Endothelial cell of umbilical vein (primary cell): Measurements from ENCODE around the gene TNFRSF8. TPM values are rescaled to one million over a fixed set of nuclear protein-coding genes. Genes with fewer than 3 reads are reported as not detected.

Experiments
- BruUV-seq: library from RNA; stranded (reverse); fragments of 400-500 nt; replicated peaks from 2 replicates; lab custom pipeline; 2021; lab: Mats Ljungman, UMichigan
- CTCF ChIA-PET: fragments of 300-600, 350-600 bp; sonication (Branson Sonifier 250); formaldehyde crosslinking; loops from one replicate; lab custom pipeline; 2021; ENCODE audit warnings: antibody characterized with exemption, inconsistent platforms; lab: Charles Lee
- POLR2A ChIA-PET: fragments of 300-600, 350-600 bp; sonication (Branson Sonifier 250); formaldehyde crosslinking; loops from one replicate; lab custom pipeline; 2021; ENCODE audit warnings: antibody characterized with exemption, inconsistent platforms; lab: Charles Lee
- DNase-seq: peaks from one replicate; pipeline ENCODE4 v3.0.0-alpha.2; 2011; ENCODE audit warnings: low read depth, low spot score
- FAIRE-seq: peaks from 2 replicates; lab custom pipeline; 2011; peaks lifted over from hg19 to GRCh38; lab: Jason Lieb, UNC
- H2AFZ ChIP-seq: 2 replicates; pipeline ENCODE4 v1.6.0; 2012; ENCODE audit warnings: low read depth, low read length, control low read depth, inconsistent platforms
- H3K27ac ChIP-seq: 2 replicates; pipeline ENCODE4 v1.5.1; 2011; ENCODE audit warnings: low read depth, mild to moderate bottlenecking, control low read depth, low read length, moderate library complexity; ENCODE audit not compliant: insufficient read depth
- H3K27me3 ChIP-seq, 2 experiments: 2 replicates each; pipeline versions ENCODE4 v1.6.0 to v1.6.1; 2011; ENCODE audit warnings: low read length in 2 of 2, mixed read lengths in 1 of 2; ENCODE audit not compliant: control insufficient read depth in 2 of 2, insufficient read depth in 2 of 2
- H3K36me3 ChIP-seq, 2 experiments: 2 replicates in 1 of 2; 3 replicates in 1 of 2; pipeline ENCODE4 v1.5.1; 2011; ENCODE audit warnings: low read length in 2 of 2, mild to moderate bottlenecking in 1 of 2, moderate library complexity in 1 of 2; ENCODE audit not compliant: control insufficient read depth in 2 of 2, insufficient read depth in 2 of 2; ENCODE audit errors: extremely low read depth in 1 of 2
- H3K4me1 ChIP-seq: 3 replicates; pipeline ENCODE4 v1.5.1; 2011; ENCODE audit warnings: mild to moderate bottlenecking, low read length; ENCODE audit not compliant: control insufficient read depth, insufficient read depth; ENCODE audit errors: extremely low read depth
- H3K4me2 ChIP-seq: 2 replicates; pipeline ENCODE4 v1.6.1; 2011; ENCODE audit warnings: low read length, control low read depth, mixed read lengths; ENCODE audit not compliant: insufficient read depth
- H3K4me3 ChIP-seq, 3 experiments: fragments of 200-600 bp in 1 of 3; sonication (generic), shearing (Covaris generic) in 1 of 3; replicated peaks in 1 of 3; 2 replicates each; pipeline ENCODE4 v1.5.1; 2011 to 2016; ENCODE audit warnings: control low read depth in 3 of 3, low read length in 3 of 3, mild to moderate bottlenecking in 2 of 3, inconsistent platforms in 1 of 3, low read depth in 1 of 3, moderate library complexity in 1 of 3; ENCODE audit not compliant: insufficient read depth in 1 of 3
- H3K79me2 ChIP-seq: 2 replicates; pipeline ENCODE4 v1.6.0; 2012; ENCODE audit warnings: low read length, inconsistent platforms; ENCODE audit not compliant: control insufficient read depth, insufficient read depth
- H3K9ac ChIP-seq: replicated peaks from 2 replicates; pipeline ENCODE3; 2011; ENCODE audit warnings: low read length, control low read depth; ENCODE audit not compliant: insufficient read depth; ENCODE audit errors: extremely low read depth
- H3K9me1 ChIP-seq: replicated peaks from 3 replicates; pipeline ENCODE4 v1.6.0; 2011; ENCODE audit warnings: mild to moderate bottlenecking, low read length; ENCODE audit not compliant: control insufficient read depth, insufficient read depth; ENCODE audit errors: extremely low read depth
- H3K9me3 ChIP-seq: replicated peaks from 2 replicates; pipeline ENCODE4 v1.5.1; 2012; ENCODE audit warnings: low read length, inconsistent platforms; ENCODE audit not compliant: control insufficient read depth, insufficient read depth
- H4K20me1 ChIP-seq: replicated peaks from 2 replicates; pipeline ENCODE3; 2011; ENCODE audit warnings: mild to moderate bottlenecking, low read length; ENCODE audit not compliant: control insufficient read depth, insufficient read depth; ENCODE audit errors: extremely low read depth
- EZH2 ChIP-seq: IDR thresholded peaks from 2 replicates; pipeline ENCODE4 v1.6.1; 2012; ENCODE audit warnings: borderline replicate concordance, low read depth, mild to moderate bottlenecking, moderate library complexity, low read length, inconsistent platforms; ENCODE audit not compliant: severe bottlenecking
- FOS ChIP-seq: IDR thresholded peaks from 2 replicates; pipeline ENCODE4 v1.6.1; 2011; ENCODE audit warnings: mild to moderate bottlenecking, low read length, moderate library complexity, borderline replicate concordance; ENCODE audit not compliant: insufficient read depth
- GATA2 ChIP-seq: IDR thresholded peaks from 2 replicates; pipeline ENCODE4 v1.7.0; 2011; ENCODE audit warnings: low read depth, mild to moderate bottlenecking, moderate library complexity, mixed read lengths, low read length; ENCODE audit not compliant: insufficient read length, insufficient read depth
- JUN ChIP-seq: IDR thresholded peaks from 2 replicates; pipeline ENCODE4 v1.6.1; 2011; ENCODE audit warnings: borderline replicate concordance, low read depth; ENCODE audit not compliant: insufficient read length, insufficient read depth
- MAX ChIP-seq: IDR thresholded peaks from 2 replicates; pipeline ENCODE4 v1.6.1; 2011; ENCODE audit not compliant: insufficient read depth, insufficient read length
- MYC ChIP-seq: IDR thresholded peaks from one replicate; pipeline ENCODE4 v1.6.1; 2011; ENCODE audit warnings: mild to moderate bottlenecking, low read depth, low read length
- POLR2A ChIP-seq: IDR thresholded peaks from 2 replicates; pipeline ENCODE4 v1.6.1; 2012; ENCODE audit warnings: low read depth, mild to moderate bottlenecking, control low read depth, low read length
- POLR2AphosphoS5 ChIP-seq: IDR thresholded peaks from 2 replicates; pipeline ENCODE4 v1.6.1; 2012; ENCODE audit warnings: low read depth, mild to moderate bottlenecking, control low read depth, low read length, moderate library complexity; ENCODE audit not compliant: insufficient read depth
- dilution Hi-C: fragments of 300-500 bp; cut with MboI; formaldehyde crosslinking; loops from one replicate; pipeline ENCODE4 v1.15.0; 2019; ENCODE audit warnings: low sequenced_read_pairs; ENCODE audit not compliant: extremely low pct_ligation_motif_present
- intact Hi-C: fragments of 100-400 bp; cut with micrococcal nuclease; formaldehyde crosslinking; loops from one replicate; pipeline ENCODE4 v1.10.0; 2022
- polyA plus RNA-seq, 4 experiments: library from polyadenylated mRNA; depleted of rRNA in 3 of 4; stranded (reverse) in 3 of 4; unstranded in 1 of 4; fragments of >200 nt; gene quantifications; 2 replicates each; pipeline versions ENCODE4 v1.2.1 to v1.2.3, GENCODE V29; 2011 to 2012; ENCODE audit warnings: missing spikeins in 1 of 4
- total RNA-seq: library from RNA; stranded (reverse); gene quantifications from 2 replicates; pipeline ENCODE4 v1.2.3, GENCODE V29; 2021
- TF ChIP-seq, protein P1 (sequence below), 2 donors: IDR thresholded peaks; 1 replicate in 1 of 2; 2 replicates in 1 of 2; pipeline ENCODE4 v1.5.1; 2011; ENCODE audit warnings: low read length in 2 of 2, mild to moderate bottlenecking in 2 of 2, moderate library complexity in 2 of 2, control low read depth in 1 of 2, inconsistent platforms in 1 of 2, low read depth in 1 of 2; ENCODE audit not compliant: insufficient read depth in 1 of 2; ENCODE audit errors: extremely low read depth in 1 of 2

Gene TNFRSF8
- total and polyA plus RNA-seq, 2 donors (not counting 3 experiments of a cell fraction or from before 2014, with no cell fraction given): 0.47 TPM; not detected in 1

DNA sequence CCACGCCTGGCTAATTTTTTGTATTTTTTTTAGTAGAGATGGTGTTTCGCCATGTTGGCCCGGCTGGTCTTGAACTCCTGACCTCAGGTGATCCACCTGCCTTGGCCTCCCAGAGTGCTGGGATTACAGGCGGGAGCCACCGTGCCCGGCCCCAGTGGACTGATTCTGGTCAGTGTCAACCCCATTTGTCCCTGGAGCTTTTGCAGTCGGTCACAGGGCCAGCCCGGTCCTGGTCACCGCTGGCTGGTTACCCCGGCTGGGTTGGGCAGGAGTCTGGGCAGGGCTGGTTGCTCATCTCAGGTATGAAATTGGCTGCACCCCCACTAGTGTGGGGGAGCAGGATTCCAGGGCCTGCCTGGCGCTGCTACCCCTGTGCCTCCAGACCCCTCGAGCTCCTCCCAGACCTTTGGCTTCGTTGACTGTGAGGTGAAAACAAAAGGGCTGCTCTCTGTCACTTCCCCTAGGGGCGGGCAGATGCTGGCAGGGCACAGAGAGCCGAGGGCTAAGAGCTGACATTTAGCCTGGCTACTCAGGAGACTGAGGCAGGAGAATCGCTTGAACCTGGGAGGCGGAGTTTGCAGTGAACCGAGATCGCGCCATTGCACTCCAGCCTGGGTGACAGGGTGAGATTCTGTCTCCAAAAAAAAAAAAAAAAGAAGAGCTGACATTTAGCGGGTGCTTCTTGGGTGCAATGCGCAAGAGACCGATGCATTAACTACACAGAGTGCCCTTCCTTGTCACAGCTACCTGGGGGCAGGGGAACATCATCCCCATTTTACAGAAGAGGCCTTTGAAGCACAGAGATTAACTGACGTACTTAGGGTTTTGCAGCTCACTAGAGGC lies 114.3 kb downstream of the TNFRSF8 start:
- dilution Hi-C loops: no loop called here
- H4K20me1 ChIP-seq: no peaks in the 10 kb centered on the region
- ChIA-PET POLR2A (interaction anchor here (1.1 kb wide), 1 partner anchor 9 kb away, joined by 3 read pairs; no protein-coding TSS in a partner anchor), CTCF (interaction anchor here (0.7 to 8.1 kb wide), 9 partner anchors 9 to 52 kb away, joined by 3 to 70 read pairs (median 6); no protein-coding TSS in a partner anchor)
- H3K4me3 ChIP-seq: no peak overlapping the region
- FAIRE-seq (no peak), DNase-seq (peak; percentile 20)
- intact Hi-C loops: no loop called here
- H3K36me3 ChIP-seq: no peaks in the 10 kb centered on the region
- H3K4me2 ChIP-seq: peak overlapping the region; percentile 2
- no TSS peak for BruUV-seq
- H2AFZ ChIP-seq: no peak overlapping the region
- peaks cover 23% of the 10 kb centered on the region for H3K79me2 ChIP-seq
- no peaks in the 10 kb centered on the region for H3K9me3 ChIP-seq
- TF ChIP-seq, protein P1, sequence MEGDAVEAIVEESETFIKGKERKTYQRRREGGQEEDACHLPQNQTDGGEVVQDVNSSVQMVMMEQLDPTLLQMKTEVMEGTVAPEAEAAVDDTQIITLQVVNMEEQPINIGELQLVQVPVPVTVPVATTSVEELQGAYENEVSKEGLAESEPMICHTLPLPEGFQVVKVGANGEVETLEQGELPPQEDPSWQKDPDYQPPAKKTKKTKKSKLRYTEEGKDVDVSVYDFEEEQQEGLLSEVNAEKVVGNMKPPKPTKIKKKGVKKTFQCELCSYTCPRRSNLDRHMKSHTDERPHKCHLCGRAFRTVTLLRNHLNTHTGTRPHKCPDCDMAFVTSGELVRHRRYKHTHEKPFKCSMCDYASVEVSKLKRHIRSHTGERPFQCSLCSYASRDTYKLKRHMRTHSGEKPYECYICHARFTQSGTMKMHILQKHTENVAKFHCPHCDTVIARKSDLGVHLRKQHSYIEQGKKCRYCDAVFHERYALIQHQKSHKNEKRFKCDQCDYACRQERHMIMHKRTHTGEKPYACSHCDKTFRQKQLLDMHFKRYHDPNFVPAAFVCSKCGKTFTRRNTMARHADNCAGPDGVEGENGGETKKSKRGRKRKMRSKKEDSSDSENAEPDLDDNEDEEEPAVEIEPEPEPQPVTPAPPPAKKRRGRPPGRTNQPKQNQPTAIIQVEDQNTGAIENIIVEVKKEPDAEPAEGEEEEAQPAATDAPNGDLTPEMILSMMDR (IDR thresholded peaks at IDR 0.05; ENCODE audit: extremely low read depth in 1 of 2, insufficient read depth in 1 of 2, low read depth in 1 of 2, low read length in 2 of 2): no peak
- no peak for TF ChIP-seq FOS
- TF ChIP-seq POLR2A: no peak
- TF ChIP-seq MYC: no peak
- no peak for TF ChIP-seq GATA2
- TF ChIP-seq MAX: no peak
- no peak for TF ChIP-seq POLR2AphosphoS5
- TF ChIP-seq JUN: no peak
- TF ChIP-seq EZH2: no peak
- H3K9ac ChIP-seq: no peak overlapping the region
- no peaks in the 10 kb centered on the region for H3K27me3 ChIP-seq
- H3K4me1 ChIP-seq: peaks cover 43% of the 10 kb centered on the region
- H3K27ac ChIP-seq: peak overlapping the region; percentile 95
- no peaks in the 10 kb centered on the region for H3K9me1 ChIP-seq
